GM18873 (cell line): ENCODE measurements around the gene SDHB.

Experiments
- ATAC-seq: cut with Tn5 transposase; IDR thresholded peaks from one replicate; pipeline ENCODE4 v1.9.1; 2021; ENCODE audit warnings: mild to moderate bottlenecking, moderate library complexity, moderate number of reproducible peaks; ENCODE audit not compliant: unreplicated experiment, low FRiP score

SDHB gene

DNA sequence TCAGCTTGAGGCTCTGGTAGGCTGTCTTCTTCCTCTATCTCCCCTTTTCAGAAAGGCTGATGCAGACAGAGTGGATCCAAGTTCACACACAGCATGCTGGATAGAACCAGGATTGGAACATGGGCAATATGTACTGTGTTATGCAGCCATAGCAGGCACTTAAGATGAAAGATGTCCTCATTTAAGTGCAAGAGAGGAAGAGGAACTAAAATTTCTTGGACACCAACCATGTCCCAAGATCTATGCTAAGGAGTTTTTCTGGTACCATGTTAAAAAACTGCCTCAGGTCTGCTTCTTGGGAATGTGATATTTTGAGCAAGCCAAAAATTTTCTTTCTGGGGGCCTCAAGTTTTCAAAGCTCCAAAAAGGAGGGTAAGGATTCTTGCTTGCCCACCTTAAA, 1.2 kb downstream of the SDHB start:
- ATAC-seq: no peak

DNA sequence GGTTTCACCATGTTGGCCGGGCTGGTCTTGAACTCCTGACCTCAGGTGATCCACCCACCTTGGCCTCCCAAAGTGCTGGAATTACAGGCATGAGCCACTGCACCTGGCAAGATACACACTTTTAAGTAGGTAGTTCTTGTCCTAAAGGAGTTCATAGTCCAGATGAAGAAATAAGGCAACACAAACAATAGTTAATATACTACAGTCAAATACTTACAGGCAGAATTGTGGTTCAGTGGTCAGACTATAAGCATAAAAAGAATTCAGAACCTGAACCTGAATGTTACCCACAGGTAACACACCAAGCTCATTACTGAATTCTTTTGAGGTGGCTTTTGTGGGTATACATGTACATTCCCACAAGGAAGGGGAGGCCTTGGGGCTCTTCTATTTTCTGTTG, 1.8 kb downstream of the SDHB start:
- ATAC-seq: no peak

DNA sequence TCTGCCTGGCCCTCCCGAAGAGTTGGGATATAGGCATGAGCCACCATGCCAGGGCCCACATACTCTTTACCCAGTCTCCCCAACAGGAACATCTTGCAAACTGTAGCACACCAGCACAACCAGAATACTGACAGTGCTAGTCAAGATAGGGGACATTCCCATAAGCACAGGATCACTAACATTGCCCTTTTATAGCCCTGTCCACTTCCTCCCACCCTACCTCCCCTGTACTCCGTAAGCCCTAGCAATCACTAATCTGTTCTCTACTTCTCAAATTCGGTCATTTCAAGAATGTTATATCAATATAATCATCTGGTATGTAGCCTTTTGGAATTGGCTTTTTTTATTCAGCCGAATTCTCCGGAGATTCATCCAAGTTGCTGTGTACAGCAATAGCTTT, 5.9 kb downstream of the SDHB start:
- no peak for ATAC-seq

DNA sequence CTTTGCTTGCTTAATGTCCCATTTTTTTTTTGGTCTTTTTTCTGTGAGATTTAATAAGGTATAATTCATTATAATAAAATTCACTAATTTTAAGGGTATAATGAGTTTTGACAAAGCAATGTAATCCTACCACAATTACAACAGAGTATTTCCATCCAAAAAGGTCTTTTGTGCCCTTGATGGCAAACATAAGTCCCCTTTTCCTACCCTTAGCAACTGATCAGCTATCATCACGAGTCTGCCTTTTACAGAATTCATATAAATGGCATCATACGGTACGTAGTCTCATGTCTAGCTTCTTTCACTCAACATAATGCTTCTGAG, 7.5 kb downstream of the SDHB start:
- no peak for ATAC-seq

DNA sequence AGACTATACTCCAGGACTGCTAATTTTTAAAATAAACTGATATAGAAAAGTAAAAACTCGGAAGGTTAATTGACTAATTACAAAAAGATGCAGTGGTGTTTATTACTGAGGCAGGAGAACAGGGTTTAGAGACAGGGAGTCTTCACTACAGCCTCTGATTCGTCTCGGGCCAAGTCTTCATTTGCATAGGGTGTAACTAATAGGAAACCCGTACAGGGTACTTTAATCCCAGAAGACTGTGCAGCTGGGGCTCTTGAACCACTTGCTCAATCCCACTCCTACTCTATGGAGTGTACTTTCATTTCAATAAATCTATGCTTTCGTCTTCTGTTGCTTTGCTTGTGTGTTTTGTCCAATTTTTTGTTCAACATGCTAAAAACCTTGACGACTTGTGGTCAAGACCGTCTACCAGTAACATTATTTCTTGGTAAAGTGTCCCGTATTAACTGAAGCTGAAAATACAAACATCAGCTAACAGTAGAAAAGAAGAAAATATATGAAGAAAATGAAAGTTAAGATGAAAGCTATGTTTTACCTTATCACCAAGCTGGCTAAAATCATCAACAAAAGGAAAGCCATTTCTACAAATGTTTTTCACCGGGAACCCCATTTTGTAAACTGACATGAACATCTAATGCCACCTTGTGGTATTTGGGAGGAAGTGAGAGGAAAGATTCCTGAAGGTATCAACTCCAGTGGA, 8.0 kb downstream of the SDHB start:
- no peak for ATAC-seq

DNA sequence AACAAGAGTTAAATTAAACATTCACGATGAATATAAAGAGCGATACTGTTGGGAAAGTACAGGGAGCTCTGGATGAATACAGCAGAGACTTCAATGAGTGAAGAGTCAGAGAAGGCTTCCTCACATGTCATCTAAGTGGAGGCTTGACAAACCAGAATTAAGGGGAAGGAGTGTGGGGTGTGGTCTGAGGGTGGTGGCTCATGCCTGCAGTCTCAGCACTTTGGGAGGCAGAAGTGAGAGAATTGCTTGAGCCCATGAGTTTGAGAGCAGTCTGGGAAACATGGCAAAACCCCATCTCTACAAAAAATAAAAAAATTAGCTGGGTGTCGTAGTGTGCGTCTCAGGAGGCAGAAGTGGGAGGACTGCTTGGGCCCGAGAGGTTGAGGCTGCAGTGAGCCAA, 8.7 kb downstream of the SDHB start:
- ATAC-seq: no peak

DNA sequence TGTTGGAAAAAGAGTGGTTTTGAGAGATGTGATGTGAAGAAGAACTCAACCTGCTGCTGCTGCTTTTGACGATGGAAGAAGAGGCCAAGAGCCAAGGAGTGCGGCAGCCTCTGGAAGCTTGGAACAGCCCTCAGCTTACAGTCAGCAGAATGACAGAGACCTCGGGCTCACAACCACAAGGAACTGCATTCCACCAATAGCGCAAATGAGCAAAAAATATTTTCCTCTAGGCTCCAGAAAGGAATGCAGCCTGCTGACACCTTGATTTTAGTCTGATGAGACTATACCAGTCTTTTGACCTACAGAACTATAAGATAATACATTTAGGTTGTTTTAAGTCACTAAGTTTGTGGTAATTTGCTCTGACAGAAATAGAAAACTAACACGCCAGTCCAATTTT, 10.2 kb downstream of the SDHB start:
- ATAC-seq: no peak

DNA sequence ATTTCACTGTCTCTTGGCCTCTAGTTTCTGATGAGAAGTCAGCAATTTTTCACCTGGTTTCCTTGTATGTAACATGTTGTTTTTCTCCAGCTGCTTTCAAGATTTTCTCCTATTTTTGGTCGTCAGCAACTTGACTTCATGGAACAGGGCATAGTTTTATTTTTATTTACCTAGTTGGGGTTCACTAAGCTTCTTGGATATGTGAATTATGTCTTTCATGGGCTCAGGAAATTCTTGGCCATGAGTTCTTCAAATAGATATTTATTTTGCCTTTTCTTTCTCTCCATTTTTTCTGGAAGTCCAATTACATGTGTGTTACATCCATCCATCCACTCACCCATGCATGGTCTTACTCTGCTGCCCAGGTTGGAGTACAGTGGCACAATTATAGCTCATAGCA, 13.7 kb downstream of the SDHB start:
- ATAC-seq: no peak

DNA sequence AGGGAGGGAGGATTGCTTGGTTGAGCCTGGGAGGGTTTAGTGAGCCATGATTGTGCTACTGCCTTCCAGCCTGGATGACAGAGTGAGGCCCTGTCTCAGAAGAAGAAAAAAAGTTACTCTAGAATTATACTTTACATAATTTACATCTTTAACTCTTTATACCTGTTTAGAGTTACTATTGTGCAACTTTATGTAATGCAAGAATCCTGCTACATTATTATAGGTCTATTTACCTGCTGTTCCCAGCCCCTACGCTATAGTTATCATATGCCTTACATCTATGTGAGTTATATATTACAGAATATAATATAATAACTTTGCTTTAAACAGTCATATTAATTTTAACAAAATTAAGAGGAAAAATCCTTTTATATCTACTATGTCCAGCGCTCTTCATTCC, 14.3 kb downstream of the SDHB start:
- ATAC-seq: no peak

DNA sequence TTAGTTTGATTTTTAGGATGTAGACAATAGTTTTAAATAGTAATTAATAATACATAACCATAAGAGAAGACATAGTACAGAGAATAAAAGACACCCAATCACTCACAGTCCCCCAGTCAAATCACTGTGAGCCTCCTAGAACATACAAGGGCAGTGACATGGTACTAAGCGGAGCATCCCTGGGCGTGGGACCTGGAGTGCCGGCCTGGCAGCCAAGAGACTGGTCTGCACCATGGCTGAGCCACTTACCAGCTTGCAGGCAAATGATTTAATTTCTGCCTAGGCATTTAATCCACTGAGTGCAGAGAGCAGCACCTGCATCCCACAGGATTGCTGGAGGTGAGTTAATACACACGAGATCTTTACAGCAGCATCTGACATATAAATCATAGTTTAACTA, 20.4 kb downstream of the SDHB start:
- ATAC-seq: no peak

DNA sequence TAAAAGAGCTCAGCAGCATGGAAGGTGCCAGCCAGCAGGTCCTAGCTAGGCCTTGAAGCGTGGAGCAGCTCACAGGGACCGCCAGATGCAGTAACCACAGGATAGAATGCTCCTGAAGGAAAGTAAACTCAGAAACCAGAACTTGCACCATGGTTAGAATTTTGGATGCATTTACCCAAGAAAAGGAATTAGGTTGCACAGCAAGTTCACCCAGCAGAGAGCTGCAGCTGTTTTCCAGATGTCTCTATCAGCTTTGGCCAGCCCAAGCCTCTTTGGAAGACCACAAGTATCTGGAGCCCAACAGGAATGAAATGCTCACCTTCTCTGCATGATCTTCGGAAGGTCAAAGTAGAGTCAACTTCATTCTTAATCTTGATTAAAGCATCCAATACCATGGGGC, 21.1 kb downstream of the SDHB start:
- ATAC-seq: no peak

DNA sequence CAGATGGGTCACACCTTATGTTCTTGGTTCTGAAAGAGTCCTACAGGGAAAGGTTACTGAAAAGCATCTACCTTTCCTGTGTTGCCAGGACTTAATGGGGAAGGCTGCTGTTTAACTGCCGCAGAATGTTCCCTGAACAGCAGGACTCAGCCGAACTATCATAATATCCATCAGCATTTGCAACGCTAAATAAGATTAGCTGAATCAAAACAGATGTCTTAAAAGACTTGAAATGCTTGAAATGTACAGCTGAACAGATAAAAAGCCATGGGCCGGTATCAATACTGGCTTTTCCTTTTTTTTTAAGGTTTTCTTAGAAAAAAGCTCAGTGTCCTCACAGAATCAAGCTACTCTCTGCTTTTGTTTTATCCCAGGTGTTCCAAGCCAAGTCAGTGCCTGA, 22.4 kb downstream of the SDHB start:
- ATAC-seq: no peak

DNA sequence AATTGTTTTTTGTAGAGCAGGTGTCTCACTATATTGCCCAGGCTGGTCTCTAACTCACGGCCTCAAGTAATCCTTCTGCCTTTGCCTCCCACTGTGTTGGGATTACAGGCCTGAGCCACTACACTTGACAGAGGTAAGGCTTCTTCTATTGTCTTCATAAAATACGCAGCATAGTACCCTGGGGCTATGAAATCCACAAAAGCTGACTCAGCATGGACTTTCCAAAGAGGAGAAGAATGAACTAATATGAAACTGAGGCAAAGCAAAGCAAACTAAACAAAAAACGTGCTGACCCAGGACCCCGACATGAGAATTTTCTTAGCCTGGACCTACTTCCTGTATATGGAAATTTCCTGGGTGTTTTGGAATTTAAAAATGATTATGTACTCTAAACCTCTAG, 23.6 kb downstream of the SDHB start:
- ATAC-seq: no peak

DNA sequence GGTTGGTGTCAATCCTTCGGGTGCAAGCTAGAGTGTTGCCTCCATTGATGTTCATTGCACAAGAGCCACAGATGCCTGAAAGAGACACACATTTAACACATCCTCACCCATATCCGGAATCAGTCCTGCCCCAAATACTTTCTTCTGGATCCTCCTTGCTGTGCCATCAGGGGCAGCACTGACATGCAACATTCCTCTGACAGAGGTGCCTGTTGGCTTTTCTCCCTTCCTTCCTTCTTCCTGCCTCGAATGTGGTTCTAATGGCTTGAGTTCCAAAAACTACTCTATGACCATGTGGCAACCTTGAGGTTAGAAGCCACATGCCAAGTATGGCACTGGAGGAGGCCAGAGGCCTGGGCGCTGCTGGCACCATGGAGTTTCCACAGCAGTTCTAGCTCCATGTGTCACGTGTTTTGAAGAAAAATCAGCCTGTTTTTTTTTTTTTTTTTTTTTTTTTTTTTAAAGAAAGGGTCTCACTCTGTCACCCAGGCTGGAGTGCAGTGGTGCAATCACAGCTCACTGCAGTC, 25.1 kb downstream of the SDHB start:
- no peak for ATAC-seq

DNA sequence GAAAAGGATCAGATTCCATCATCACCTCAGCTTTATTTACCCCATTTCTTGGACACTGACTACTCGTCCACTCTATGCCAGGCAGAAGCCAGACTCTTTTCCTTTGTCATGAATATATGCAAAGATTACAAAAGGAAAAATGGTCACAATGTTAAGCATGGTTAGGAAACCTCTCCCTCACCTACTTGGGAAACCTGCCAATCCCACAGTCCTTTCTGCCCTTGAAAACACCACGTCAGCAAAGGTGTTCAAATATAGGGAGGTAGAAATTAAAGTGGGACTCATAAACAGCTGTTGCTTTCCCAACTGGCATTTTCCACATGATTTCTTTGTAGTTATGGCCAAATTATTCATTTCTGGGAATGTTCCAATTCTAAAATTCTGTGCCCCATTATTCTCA, 25.9 kb downstream of the SDHB start:
- no peak for ATAC-seq

DNA sequence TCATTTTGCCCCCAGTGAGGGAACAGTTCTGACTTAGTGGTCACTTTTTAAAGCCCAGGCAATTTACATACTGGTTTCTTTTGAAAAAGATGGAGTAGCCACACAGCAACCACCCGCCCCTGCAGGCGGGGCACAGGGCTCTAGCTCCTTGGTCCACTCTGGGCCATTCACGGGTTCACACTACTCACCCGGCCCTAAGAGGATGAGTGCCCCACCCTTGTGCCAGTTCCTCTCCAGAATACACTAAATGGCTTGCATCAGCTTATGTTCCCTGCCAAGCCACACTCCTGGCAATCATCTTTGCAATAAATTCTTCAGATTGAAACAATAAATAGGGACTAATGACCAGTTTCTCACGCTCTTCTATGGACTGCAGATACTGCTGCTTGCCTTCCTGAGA, 26.4 kb downstream of the SDHB start:
- ATAC-seq: no peak

DNA sequence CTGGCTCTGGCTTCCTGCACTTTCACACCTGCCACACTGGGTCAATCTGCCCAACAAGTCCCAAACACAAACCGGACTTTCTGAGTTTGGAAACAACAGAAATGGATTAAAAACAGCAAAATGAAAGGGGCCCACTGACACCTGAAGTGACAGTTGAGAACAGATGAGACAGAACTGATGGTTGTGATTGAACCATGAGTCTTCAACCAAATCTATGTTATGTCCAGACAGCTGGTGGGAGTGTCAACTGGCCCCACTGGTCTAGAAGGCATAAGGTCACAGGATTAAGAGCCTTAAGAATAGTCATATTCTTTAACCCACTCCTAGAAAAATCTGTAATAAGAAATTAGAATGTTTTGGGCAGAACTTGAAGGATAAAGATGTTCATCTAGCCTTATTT, 29.1 kb downstream of the SDHB start:
- no peak for ATAC-seq

DNA sequence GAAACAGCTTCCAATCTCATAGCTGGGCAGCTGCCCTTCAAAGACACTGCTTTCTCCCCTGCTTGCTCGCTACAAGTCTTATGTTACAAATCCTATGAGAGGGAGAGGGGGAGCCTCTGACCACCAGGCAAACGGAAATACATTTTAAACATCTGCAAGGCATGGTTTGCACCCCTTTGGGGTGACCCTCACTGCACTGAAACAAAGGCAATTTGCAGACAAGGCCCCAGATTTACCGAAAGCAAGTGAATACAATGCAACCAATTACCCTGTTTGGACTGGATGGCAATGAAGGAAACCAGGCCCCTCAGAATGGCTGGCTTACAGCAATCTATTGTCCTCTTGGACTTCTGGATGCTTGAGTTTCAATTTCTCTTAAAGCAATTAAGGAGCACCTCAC, 30.3 kb downstream of the SDHB start:
- ATAC-seq: no peak

DNA sequence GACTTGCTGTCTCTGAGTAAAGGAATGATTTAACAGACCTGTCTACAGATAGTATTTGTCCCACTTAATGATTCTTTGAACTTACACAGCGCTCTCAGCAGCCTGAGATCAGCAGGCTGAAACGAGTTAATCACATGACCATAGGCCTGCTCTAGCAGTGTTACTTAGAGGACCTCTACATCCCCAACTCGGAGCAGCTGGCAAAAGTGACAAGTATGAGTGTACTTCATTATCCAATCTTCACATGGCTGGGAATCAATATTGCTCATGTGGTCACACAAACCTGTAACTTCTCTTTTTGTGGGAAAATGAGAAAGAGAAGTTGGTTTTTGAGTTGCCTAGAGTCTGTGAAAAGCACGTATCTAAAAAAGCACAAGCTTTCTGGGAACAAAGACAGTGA, 30.7 kb downstream of the SDHB start:
- no peak for ATAC-seq

DNA sequence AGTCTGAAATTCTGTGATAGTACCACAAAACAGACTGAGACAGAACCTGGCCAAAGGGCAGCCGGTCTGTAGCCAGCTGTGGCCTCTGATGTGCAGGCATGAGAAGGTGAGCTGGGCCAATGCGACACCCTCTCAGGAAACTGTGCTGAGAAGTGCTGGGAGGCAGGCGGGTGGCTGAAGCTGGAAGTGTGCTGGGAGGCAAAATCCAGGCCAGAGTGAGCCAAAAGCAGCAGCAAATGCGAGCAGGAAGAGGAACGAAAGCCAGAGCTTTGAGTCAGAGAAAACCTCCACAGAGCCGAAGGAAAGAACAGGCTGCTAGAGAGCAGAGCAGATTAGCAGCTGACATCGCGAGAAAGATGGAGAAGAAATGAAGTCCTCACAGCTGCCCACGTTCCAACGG, 31.9 kb downstream of the SDHB start:
- ATAC-seq: no peak

DNA sequence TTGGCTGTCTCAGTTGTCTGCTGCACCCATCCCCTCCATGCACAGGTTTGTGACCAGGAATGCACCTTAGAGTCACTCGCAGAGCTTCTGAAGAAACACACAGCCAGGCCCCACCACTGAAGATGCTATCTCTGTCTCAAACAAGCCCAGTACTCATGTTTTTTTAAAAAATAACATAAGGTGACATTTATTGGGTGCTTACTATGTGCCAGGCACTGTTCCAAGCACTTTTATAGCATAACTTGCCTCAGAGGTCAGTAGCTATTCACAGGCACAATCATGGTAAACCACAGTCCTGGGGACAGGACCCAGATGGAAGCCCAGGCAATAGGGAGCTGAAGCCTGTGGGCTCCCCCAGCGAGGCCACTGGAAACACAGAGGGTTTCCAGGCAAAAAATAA, 33.3 kb downstream of the SDHB start:
- no peak for ATAC-seq

DNA sequence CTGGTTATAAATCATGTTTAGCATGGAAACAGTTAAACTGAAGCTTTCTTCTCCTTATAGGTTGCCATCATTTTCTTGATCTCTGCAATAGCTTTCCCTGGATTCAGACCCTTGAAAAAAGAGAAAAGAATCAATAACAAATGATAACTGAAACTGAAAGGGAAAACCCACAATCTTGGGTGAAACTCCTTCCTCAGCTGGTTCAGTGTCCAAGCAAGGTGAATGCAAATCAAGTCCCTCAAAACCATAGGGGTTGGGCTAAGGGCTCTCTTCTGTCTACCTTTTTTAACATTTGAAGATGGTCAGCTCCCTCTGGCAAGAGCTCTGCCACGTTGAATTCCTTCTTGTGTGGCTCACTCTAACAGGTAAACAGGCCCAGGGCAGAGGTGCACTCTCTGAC, 35.0 kb downstream of the SDHB start:
- peak; percentile 49 for ATAC-seq

DNA sequence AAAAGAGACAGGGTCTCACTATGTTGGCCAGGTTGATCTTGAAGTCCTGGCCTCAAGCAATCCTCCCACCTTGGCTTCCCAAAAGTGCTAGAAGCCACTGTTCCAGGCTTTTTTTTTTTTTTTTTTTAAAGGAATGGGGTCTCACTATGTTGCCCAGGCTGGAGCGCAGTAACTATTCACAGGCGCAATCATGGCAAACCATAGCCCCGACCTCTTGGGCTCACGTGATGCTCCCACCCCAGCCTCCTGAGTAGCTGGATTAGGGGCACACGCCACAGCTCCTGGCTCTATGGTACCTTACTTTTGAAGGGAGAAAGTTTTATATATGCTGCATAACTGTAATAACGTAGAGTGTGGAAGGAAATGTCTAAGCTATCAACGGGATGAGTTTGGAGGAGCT, 36.4 kb downstream of the SDHB start:
- no peak for ATAC-seq
